ENCODE data around the gene TC2N.

GRCh38 chr14:91742621-91743304 is 124.6 kb downstream of the TC2N start:
- TF ChIP-seq, protein P1, sequence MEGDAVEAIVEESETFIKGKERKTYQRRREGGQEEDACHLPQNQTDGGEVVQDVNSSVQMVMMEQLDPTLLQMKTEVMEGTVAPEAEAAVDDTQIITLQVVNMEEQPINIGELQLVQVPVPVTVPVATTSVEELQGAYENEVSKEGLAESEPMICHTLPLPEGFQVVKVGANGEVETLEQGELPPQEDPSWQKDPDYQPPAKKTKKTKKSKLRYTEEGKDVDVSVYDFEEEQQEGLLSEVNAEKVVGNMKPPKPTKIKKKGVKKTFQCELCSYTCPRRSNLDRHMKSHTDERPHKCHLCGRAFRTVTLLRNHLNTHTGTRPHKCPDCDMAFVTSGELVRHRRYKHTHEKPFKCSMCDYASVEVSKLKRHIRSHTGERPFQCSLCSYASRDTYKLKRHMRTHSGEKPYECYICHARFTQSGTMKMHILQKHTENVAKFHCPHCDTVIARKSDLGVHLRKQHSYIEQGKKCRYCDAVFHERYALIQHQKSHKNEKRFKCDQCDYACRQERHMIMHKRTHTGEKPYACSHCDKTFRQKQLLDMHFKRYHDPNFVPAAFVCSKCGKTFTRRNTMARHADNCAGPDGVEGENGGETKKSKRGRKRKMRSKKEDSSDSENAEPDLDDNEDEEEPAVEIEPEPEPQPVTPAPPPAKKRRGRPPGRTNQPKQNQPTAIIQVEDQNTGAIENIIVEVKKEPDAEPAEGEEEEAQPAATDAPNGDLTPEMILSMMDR (IDR thresholded peaks at IDR 0.05) = no peak
- TF ChIP-seq POLR2A (IDR thresholded peaks at IDR 0.05) (no peak), POLR2AphosphoS5 (IDR thresholded peaks at IDR 0.05; ENCODE audit: insufficient read depth in 1 of 2, low read depth in 1 of 2) (no peak)
